ENCODE data around the gene ZNF446.
"Not testable (repeated sequence)": the region's sequence is repeated elsewhere in the genome, so short reads cannot be mapped to it uniquely, and the experiment has no call there.

The ZNF446 gene

DNA sequence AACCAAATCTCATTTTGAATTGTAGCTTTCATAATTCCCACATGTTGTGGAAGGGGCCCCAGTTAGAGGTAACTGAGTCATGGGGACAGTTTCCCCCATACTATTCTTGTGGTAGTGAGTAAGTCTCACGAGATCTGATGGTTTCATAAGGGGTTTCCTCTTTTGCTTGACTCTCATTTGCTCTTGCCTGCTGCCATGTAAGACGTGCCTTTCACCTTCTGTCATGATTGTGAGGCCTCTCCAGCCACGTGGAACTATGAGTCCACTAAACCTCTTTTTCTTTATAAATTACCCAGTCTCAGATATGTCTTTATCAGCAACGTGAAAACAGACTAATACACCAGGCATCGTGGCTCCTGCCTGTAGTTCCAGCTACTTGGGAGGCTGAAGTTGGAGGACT is 26.2 kb upstream of the ZNF446 start:
- not testable (repeated sequence) for H3K4me3 ChIP-seq (ENCODE audit: low read depth in 1 of 2, low read length in 2 of 2); H3K79me2 ChIP-seq (ENCODE audit: insufficient read depth, low read length); H2AFZ ChIP-seq (ENCODE audit: low read depth, low read length); H3K27me3 ChIP-seq (ENCODE audit: insufficient read depth, low read length, poor library complexity); H3K27ac ChIP-seq (ENCODE audit: low read length); H3K4me2 ChIP-seq (ENCODE audit: insufficient read depth, low read length); ATAC-seq (ENCODE audit: insufficient read depth, low read depth); H3K9me3 ChIP-seq (ENCODE audit: insufficient read depth, low read length, severe bottlenecking); H3K9ac ChIP-seq (ENCODE audit: low read depth, low read length); H4K20me1 ChIP-seq (ENCODE audit: insufficient read depth, low read length); DNase-seq
- Histone ChIP-seq H3K36me3 (ENCODE audit: insufficient read depth, low read length) (peaks cover 13% of the 10 kb centered on the region; the same call in 1 of the 2 replicates), H3K4me1 (ENCODE audit: insufficient read depth, low read length) (peaks cover 18% of the 10 kb centered on the region)

GRCh38 chr19:58450856-58451357 is 25.2 kb upstream of the ZNF446 start:
- ATAC-seq (ENCODE audit: insufficient read depth, low read depth) (no peak; the same call in 1 of the 3 replicates), DNase-seq (no peak)
- Histone ChIP-seq H3K4me2 (ENCODE audit: insufficient read depth, low read length) (peak overlapping the region; percentile 90), H3K27me3 (ENCODE audit: insufficient read depth, low read length, poor library complexity) (peaks cover 4% of the 10 kb centered on the region), H3K4me1 (ENCODE audit: insufficient read depth, low read length) (peaks cover 18% of the 10 kb centered on the region), H3K27ac (ENCODE audit: low read length) (no peak overlapping the region), H3K36me3 (ENCODE audit: insufficient read depth, low read length) (peaks cover 13% of the 10 kb centered on the region), H3K9ac (ENCODE audit: low read depth, low read length) (peak overlapping the region; percentile 68), H3K4me3 (ENCODE audit: low read depth in 1 of 2, low read length in 2 of 2) (peak overlapping the region; percentile 84 to 88; a peak in 2 of 4 replicates), H4K20me1 (ENCODE audit: insufficient read depth, low read length) (no peaks in the 10 kb centered on the region), H2AFZ (ENCODE audit: low read depth, low read length) (peak overlapping the region; percentile 86), H3K79me2 (ENCODE audit: insufficient read depth, low read length) (0 out of 2 replicates have a peak, but pooled peaks cover 3% of the 10 kb centered on the region), H3K9me3 (ENCODE audit: insufficient read depth, low read length, severe bottlenecking) (peaks cover 8% of the 10 kb centered on the region)
- no peak for TF ChIP-seq CTCF (IDR thresholded peaks at IDR 0.05; ENCODE audit: borderline replicate concordance, extremely low read depth, low read length, poor library complexity, severe bottlenecking)

DNA sequence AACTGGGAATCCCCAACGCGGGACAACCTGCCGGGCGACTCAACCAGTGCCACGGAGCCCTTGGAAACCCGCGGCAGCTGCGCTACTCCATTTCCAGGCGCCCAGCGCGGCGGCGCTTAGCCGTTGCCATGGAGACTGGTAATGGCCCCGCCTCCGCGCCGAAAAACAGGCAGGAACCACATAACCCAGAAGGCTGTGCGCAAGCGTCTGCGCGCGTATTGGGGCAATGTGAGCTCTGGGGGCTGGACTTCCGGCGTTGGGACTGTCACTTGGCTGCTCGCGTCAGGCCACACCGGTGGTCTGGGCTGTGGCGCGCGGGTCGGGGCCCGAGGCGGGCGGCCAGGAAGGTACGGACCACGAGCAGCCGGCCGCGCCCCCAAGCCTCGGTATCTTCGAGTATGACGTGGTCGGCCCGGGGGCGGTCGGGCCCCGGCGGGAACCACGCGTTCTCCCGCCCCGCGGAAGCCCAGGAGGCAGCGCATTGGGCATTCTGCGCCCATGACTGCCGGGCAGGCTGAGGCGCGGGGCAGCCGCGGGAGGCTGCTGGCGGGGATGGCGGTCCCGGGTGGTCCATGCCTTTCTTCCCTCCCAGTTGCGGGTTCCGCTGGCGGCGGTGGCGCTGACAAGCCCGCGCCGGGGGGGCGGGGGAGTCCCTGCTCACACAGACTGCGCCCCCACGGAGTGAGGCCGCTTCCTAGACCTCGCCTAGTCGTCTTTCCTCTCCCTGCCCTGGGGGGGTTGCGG is 24.6 kb upstream of the ZNF446 start, which contains the start of gene ZNF324B:
TSS of gene ZNF324B (plus strand) at position 265 of the 744 bp plus-strand sequence. CDS start 2,080 bp downstream, outside the sequence.
- Histone ChIP-seq H3K4me2 (ENCODE audit: insufficient read depth, low read length) (peak within 1 kb of the TSS; percentile 90), H3K9ac (ENCODE audit: low read depth, low read length) (peak within 1 kb of the TSS; percentile 68), H3K27ac (ENCODE audit: low read length) (peak within 1 kb of the TSS; percentile 63), H3K36me3 (ENCODE audit: insufficient read depth, low read length) (peaks cover 18% of the 10 kb centered on the region), H3K9me3 (ENCODE audit: insufficient read depth, low read length, severe bottlenecking) (peaks cover 8% of the 10 kb centered on the region), H3K79me2 (ENCODE audit: insufficient read depth, low read length) (0 out of 2 replicates have a peak, but pooled peaks cover 3% of the 10 kb centered on the region), H3K27me3 (ENCODE audit: insufficient read depth, low read length, poor library complexity) (peaks cover 4% of the 10 kb centered on the region), H3K4me1 (ENCODE audit: insufficient read depth, low read length) (peaks cover 18% of the 10 kb centered on the region), H2AFZ (ENCODE audit: low read depth, low read length) (peak within 1 kb of the TSS; percentile 86), H4K20me1 (ENCODE audit: insufficient read depth, low read length) (no peaks in the 10 kb centered on the region), H3K4me3 (ENCODE audit: low read depth in 1 of 2, low read length in 2 of 2) (peak within 1 kb of the TSS; percentile 84 to 88)
- ATAC-seq (ENCODE audit: insufficient read depth, low read depth) = peak; percentile 97
- TF ChIP-seq EZH2 (IDR thresholded peaks at IDR 0.05; ENCODE audit: borderline replicate concordance, low read depth, low read length, severe bottlenecking) = no peak
- TF ChIP-seq CTCF (IDR thresholded peaks at IDR 0.05; ENCODE audit: borderline replicate concordance, extremely low read depth, low read length, poor library complexity, severe bottlenecking) = no peak
- peak; percentile 98 for DNase-seq

- TF ChIP-seq EZH2 (IDR thresholded peaks at IDR 0.05; ENCODE audit: borderline replicate concordance, low read depth, low read length, severe bottlenecking) (no peak), CTCF (IDR thresholded peaks at IDR 0.05; ENCODE audit: borderline replicate concordance, extremely low read depth, low read length, poor library complexity, severe bottlenecking) (no peak)
- Histone ChIP-seq H3K27ac (ENCODE audit: low read length) (no peak overlapping the region), H3K27me3 (ENCODE audit: insufficient read depth, low read length, poor library complexity) (peaks cover 4% of the 10 kb centered on the region), H3K4me1 (ENCODE audit: insufficient read depth, low read length) (peaks cover 18% of the 10 kb centered on the region), H3K79me2 (ENCODE audit: insufficient read depth, low read length) (0 out of 2 replicates have a peak, but pooled peaks cover 3% of the 10 kb centered on the region), H3K9ac (ENCODE audit: low read depth, low read length) (no peak overlapping the region), H2AFZ (ENCODE audit: low read depth, low read length) (no peak overlapping the region), H3K4me2 (ENCODE audit: insufficient read depth, low read length) (no peak overlapping the region), H3K4me3 (ENCODE audit: low read depth in 1 of 2, low read length in 2 of 2) (no peak overlapping the region), H4K20me1 (ENCODE audit: insufficient read depth, low read length) (no peaks in the 10 kb centered on the region), H3K9me3 (ENCODE audit: insufficient read depth, low read length, severe bottlenecking) (peaks cover 7% of the 10 kb centered on the region), H3K36me3 (ENCODE audit: insufficient read depth, low read length) (peaks cover 30% of the 10 kb centered on the region)
- ATAC-seq (ENCODE audit: insufficient read depth, low read depth) (no peak), DNase-seq (no peak)
Observed at GRCh38 chr19:58453743-58454142, 22.4 kb upstream of the ZNF446 start.

Data from DND-41 (cell line).